Measurements from ENCODE around the gene SLC15A1.

SLC15A1 gene

GRCh38 chr13:98787996-98788395 lies 35.5 kb upstream of the SLC15A1 start:
- no peaks in the 10 kb centered on the region for H3K4me1 Mint-ChIP-seq
- H3K27ac Mint-ChIP-seq = no peak overlapping the region
- no peak for DNase-seq
- ATAC-seq (replicated peaks) = no peak
- H3K36me3 Mint-ChIP-seq = peaks cover 7 to 11% of the 10 kb centered on the region in 2 donors
- peaks cover 0 to 3% of the 10 kb centered on the region in 2 donors for H3K9me3 Mint-ChIP-seq
- H3K27me3 Mint-ChIP-seq = peaks cover 19 to 29% of the 10 kb centered on the region in 2 donors
- H3K4me3 Mint-ChIP-seq = no peak overlapping the region

GRCh38 chr13:98787173-98787572 lies 34.7 kb upstream of the SLC15A1 start:
- peaks cover 20 to 34% of the 10 kb centered on the region in 2 donors for H3K27me3 Mint-ChIP-seq
- no peak for DNase-seq
- H3K4me1 Mint-ChIP-seq = no peaks in the 10 kb centered on the region
- peaks cover 0 to 3% of the 10 kb centered on the region in 2 donors for H3K36me3 Mint-ChIP-seq
- H3K9me3 Mint-ChIP-seq = peaks cover 0 to 3% of the 10 kb centered on the region in 2 donors
- H3K27ac Mint-ChIP-seq = no peak overlapping the region
- no peak overlapping the region for H3K4me3 Mint-ChIP-seq
- ATAC-seq (replicated peaks) = no peak

- peaks cover 3% of the 10 kb centered on the region in 2 donors for H3K9me3 Mint-ChIP-seq
- DNase-seq (no peak), ATAC-seq (replicated peaks) (no peak)
- peaks cover 31 to 46% of the 10 kb centered on the region in 2 donors for H3K27me3 Mint-ChIP-seq
- H3K4me3 Mint-ChIP-seq = no peak overlapping the region
- H3K4me1 Mint-ChIP-seq = no peaks in the 10 kb centered on the region
- H3K27ac Mint-ChIP-seq = no peak overlapping the region
- H3K36me3 Mint-ChIP-seq = no peaks in the 10 kb centered on the region
Measured at GRCh38 chr13:98786023-98786422, 33.6 kb upstream of the SLC15A1 start.

GRCh38 chr13:98785405-98785804 lies 32.9 kb upstream of the SLC15A1 start:
- peaks cover 33 to 47% of the 10 kb centered on the region in 2 donors for H3K27me3 Mint-ChIP-seq
- ATAC-seq (replicated peaks) (no peak), DNase-seq (no peak)
- H3K4me1 Mint-ChIP-seq = no peaks in the 10 kb centered on the region
- H3K9me3 Mint-ChIP-seq = peaks cover 3% of the 10 kb centered on the region in 2 donors
- H3K4me3 Mint-ChIP-seq = no peak overlapping the region
- H3K36me3 Mint-ChIP-seq = no peaks in the 10 kb centered on the region
- no peak overlapping the region for H3K27ac Mint-ChIP-seq

GRCh38 chr13:98784666-98785065 lies 32.2 kb upstream of the SLC15A1 start:
- DNase-seq = no peak
- no peak overlapping the region for H3K4me3 Mint-ChIP-seq
- peaks cover 3% of the 10 kb centered on the region in 2 donors for H3K9me3 Mint-ChIP-seq
- H3K36me3 Mint-ChIP-seq = no peaks in the 10 kb centered on the region
- H3K27me3 Mint-ChIP-seq = peaks cover 33 to 45% of the 10 kb centered on the region in 2 donors
- no peak for ATAC-seq (replicated peaks)
- H3K4me1 Mint-ChIP-seq = no peaks in the 10 kb centered on the region
- no peak overlapping the region for H3K27ac Mint-ChIP-seq

GRCh38 chr13:98783856-98784478 lies 31.5 kb upstream of the SLC15A1 start:
- H3K36me3 Mint-ChIP-seq = no peaks in the 10 kb centered on the region

GRCh38 chr13:98782654-98783053 lies 30.2 kb upstream of the SLC15A1 start:
- no peaks in the 10 kb centered on the region for H3K36me3 Mint-ChIP-seq
- no peaks in the 10 kb centered on the region for H3K4me1 Mint-ChIP-seq
- no peak overlapping the region for H3K27ac Mint-ChIP-seq
- peaks cover 31 to 32% of the 10 kb centered on the region in 2 donors for H3K27me3 Mint-ChIP-seq
- H3K4me3 Mint-ChIP-seq = no peak overlapping the region
- ATAC-seq (replicated peaks) (no peak), DNase-seq (no peak)
- peaks cover 1 to 3% of the 10 kb centered on the region in 2 donors for H3K9me3 Mint-ChIP-seq

More at GRCh38 chr13:98783856-98784478, 31.5 kb upstream of the SLC15A1 start:
- Mint-ChIP-seq H3K4me3 (no peak overlapping the region), H3K27ac (no peak overlapping the region), H3K4me1 (no peaks in the 10 kb centered on the region), H3K27me3 (peaks cover 33 to 38% of the 10 kb centered on the region in 2 donors), H3K9me3 (peaks cover 3% of the 10 kb centered on the region in 2 donors)
- no peak for DNase-seq
- no peak for ATAC-seq (replicated peaks)

- no peaks in the 10 kb centered on the region for H3K36me3 Mint-ChIP-seq
- no peak overlapping the region for H3K27ac Mint-ChIP-seq
- ATAC-seq (replicated peaks) (no peak), DNase-seq (no peak)
- H3K4me3 Mint-ChIP-seq = no peak overlapping the region
- H3K9me3 Mint-ChIP-seq = peaks cover 0 to 3% of the 10 kb centered on the region in 2 donors
- peaks cover 25 to 29% of the 10 kb centered on the region in 2 donors for H3K27me3 Mint-ChIP-seq
- H3K4me1 Mint-ChIP-seq = no peaks in the 10 kb centered on the region
Measured at GRCh38 chr13:98781905-98782304, 29.4 kb upstream of the SLC15A1 start.

- Mint-ChIP-seq H3K27me3 (peaks cover 22 to 24% of the 10 kb centered on the region in 2 donors), H3K9me3 (peaks cover 0 to 3% of the 10 kb centered on the region in 2 donors), H3K4me3 (no peak overlapping the region), H3K27ac (no peak overlapping the region), H3K4me1 (no peaks in the 10 kb centered on the region), H3K36me3 (no peaks in the 10 kb centered on the region)
- ATAC-seq (replicated peaks) (peak in 1 of 2 donors; percentile 12), DNase-seq (no peak)
Measured at GRCh38 chr13:98781470-98781869, 29.0 kb upstream of the SLC15A1 start.

- no peak overlapping the region for H3K27ac Mint-ChIP-seq
Measured at GRCh38 chr13:98781045-98781444, 28.6 kb upstream of the SLC15A1 start.

GRCh38 chr13:98780451-98780850 lies 28.0 kb upstream of the SLC15A1 start:
- Mint-ChIP-seq H3K9me3 (peaks cover 0 to 3% of the 10 kb centered on the region in 2 donors), H3K4me1 (no peaks in the 10 kb centered on the region), H3K4me3 (no peak overlapping the region), H3K36me3 (no peaks in the 10 kb centered on the region), H3K27me3 (peaks cover 23 to 29% of the 10 kb centered on the region in 2 donors), H3K27ac (no peak overlapping the region)
- ATAC-seq (replicated peaks) (no peak), DNase-seq (no peak)

More at GRCh38 chr13:98781045-98781444, 28.6 kb upstream of the SLC15A1 start:
- Mint-ChIP-seq H3K4me3 (no peak overlapping the region), H3K27me3 (peaks cover 23% of the 10 kb centered on the region in 2 donors), H3K36me3 (no peaks in the 10 kb centered on the region), H3K4me1 (no peaks in the 10 kb centered on the region), H3K9me3 (peaks cover 0 to 3% of the 10 kb centered on the region in 2 donors)
- ATAC-seq (replicated peaks) (no peak), DNase-seq (no peak)

- H3K4me3 Mint-ChIP-seq = no peak overlapping the region
- DNase-seq (no peak), ATAC-seq (replicated peaks) (no peak)
- no peak overlapping the region for H3K27ac Mint-ChIP-seq
- H3K4me1 Mint-ChIP-seq = no peaks in the 10 kb centered on the region
- H3K36me3 Mint-ChIP-seq = no peaks in the 10 kb centered on the region
- H3K27me3 Mint-ChIP-seq = peaks cover 23 to 29% of the 10 kb centered on the region in 2 donors
- H3K9me3 Mint-ChIP-seq = peaks cover 0 to 3% of the 10 kb centered on the region in 2 donors
Measured at GRCh38 chr13:98779695-98780094, 27.2 kb upstream of the SLC15A1 start.

- Mint-ChIP-seq H3K9me3 (peaks cover 0 to 3% of the 10 kb centered on the region in 2 donors), H3K27ac (no peak overlapping the region), H3K36me3 (no peaks in the 10 kb centered on the region), H3K4me1 (no peaks in the 10 kb centered on the region), H3K27me3 (peaks cover 23 to 29% of the 10 kb centered on the region in 2 donors), H3K4me3 (no peak overlapping the region)
- DNase-seq (no peak), ATAC-seq (replicated peaks) (no peak)
Measured at GRCh38 chr13:98778749-98779148, 26.3 kb upstream of the SLC15A1 start.

- Mint-ChIP-seq H3K36me3 (no peaks in the 10 kb centered on the region), H3K27me3 (peaks cover 13 to 22% of the 10 kb centered on the region in 2 donors), H3K9me3 (peaks cover 0 to 3% of the 10 kb centered on the region in 2 donors), H3K4me3 (no peak overlapping the region), H3K27ac (no peak overlapping the region), H3K4me1 (no peaks in the 10 kb centered on the region)
- DNase-seq (no peak), ATAC-seq (replicated peaks) (no peak)
Measured at GRCh38 chr13:98776644-98777043, 24.2 kb upstream of the SLC15A1 start.

- ATAC-seq (replicated peaks) (no peak), DNase-seq (no peak)
- Mint-ChIP-seq H3K4me3 (no peak overlapping the region), H3K4me1 (no peaks in the 10 kb centered on the region), H3K27me3 (peaks cover 7 to 16% of the 10 kb centered on the region in 2 donors), H3K27ac (no peak overlapping the region), H3K9me3 (no peaks in the 10 kb centered on the region), H3K36me3 (no peaks in the 10 kb centered on the region)
Measured at GRCh38 chr13:98775844-98776598, 23.5 kb upstream of the SLC15A1 start.
